ENCODE data around the gene CASQ2. TPM values are rescaled to one million over a fixed set of nuclear protein-coding genes. Genes with fewer than 3 reads are reported as not detected.

Gene CASQ2
- total and polyA plus RNA-seq, 2 donors (not counting 3 experiments of a cell fraction or from before 2014, with no cell fraction given): not detected

DNA sequence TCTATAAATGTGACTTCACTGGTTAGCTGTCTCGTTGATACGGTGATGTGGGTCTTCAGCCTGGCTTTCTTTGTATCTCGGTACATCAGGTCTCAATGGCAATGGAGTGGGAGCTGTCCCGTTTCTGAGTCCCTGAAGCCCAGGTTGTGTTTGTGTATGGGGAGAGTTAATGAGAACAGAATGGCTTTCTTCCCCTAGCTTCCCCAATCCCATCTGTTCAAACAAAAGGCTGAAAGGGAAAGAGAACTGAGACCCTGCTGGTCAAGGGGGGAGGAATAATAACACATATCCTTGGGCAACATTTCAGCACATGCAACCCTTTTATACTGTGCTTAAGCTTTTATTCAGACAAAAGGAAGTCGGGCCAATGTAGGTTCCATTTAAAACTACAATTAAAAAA is 28.4 kb upstream of the CASQ2 start:
- intact Hi-C loops (cut with micrococcal nuclease): no loop called here
- no peaks in the 10 kb centered on the region for H3K4me1 ChIP-seq (ENCODE audit: control insufficient read depth, extremely low read depth, insufficient read depth, low read length)
- no peak for FAIRE-seq
- H3K9me3 ChIP-seq (replicated peaks; ENCODE audit: control insufficient read depth, insufficient read depth, low read length): no peaks in the 10 kb centered on the region
- ChIA-PET POLR2A (no interaction called here), CTCF (interaction anchor here (1.7 kb wide), 1 partner anchor 184 kb away, joined by 8 read pairs; no protein-coding TSS in a partner anchor)
- H3K9me1 ChIP-seq (replicated peaks; ENCODE audit: control insufficient read depth, extremely low read depth, insufficient read depth, low read length): no peaks in the 10 kb centered on the region
- H3K9ac ChIP-seq (replicated peaks; ENCODE audit: extremely low read depth, insufficient read depth, low read length): no peak overlapping the region
- no peaks in the 10 kb centered on the region for H3K79me2 ChIP-seq (ENCODE audit: control insufficient read depth, insufficient read depth, low read length)
- TF ChIP-seq, protein P1, sequence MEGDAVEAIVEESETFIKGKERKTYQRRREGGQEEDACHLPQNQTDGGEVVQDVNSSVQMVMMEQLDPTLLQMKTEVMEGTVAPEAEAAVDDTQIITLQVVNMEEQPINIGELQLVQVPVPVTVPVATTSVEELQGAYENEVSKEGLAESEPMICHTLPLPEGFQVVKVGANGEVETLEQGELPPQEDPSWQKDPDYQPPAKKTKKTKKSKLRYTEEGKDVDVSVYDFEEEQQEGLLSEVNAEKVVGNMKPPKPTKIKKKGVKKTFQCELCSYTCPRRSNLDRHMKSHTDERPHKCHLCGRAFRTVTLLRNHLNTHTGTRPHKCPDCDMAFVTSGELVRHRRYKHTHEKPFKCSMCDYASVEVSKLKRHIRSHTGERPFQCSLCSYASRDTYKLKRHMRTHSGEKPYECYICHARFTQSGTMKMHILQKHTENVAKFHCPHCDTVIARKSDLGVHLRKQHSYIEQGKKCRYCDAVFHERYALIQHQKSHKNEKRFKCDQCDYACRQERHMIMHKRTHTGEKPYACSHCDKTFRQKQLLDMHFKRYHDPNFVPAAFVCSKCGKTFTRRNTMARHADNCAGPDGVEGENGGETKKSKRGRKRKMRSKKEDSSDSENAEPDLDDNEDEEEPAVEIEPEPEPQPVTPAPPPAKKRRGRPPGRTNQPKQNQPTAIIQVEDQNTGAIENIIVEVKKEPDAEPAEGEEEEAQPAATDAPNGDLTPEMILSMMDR (IDR thresholded peaks at IDR 0.05; ENCODE audit: extremely low read depth in 1 of 2, insufficient read depth in 1 of 2, low read depth in 1 of 2, low read length in 2 of 2): no peak
- H3K27me3 ChIP-seq (ENCODE audit: control insufficient read depth in 2 of 2, insufficient read depth in 2 of 2, low read length in 2 of 2): peaks cover 0 to 11% of the 10 kb centered on the region in 2 experiments
- H3K36me3 ChIP-seq (ENCODE audit: control insufficient read depth in 2 of 2, extremely low read depth in 1 of 2, insufficient read depth in 2 of 2, low read length in 2 of 2): no peaks in the 10 kb centered on the region
- no peak overlapping the region for H3K4me3 ChIP-seq (replicated peaks in 1 of 3; ENCODE audit: insufficient read depth in 1 of 3, low read depth in 1 of 3, low read length in 3 of 3)
- H3K4me2 ChIP-seq (ENCODE audit: insufficient read depth, low read length): no peak overlapping the region
- dilution Hi-C loops (cut with MboI; ENCODE audit: extremely low pct_ligation_motif_present, low sequenced_read_pairs): no loop called here
- BruUV-seq (replicated peaks): no TSS peak
- no peak for DNase-seq (ENCODE audit: low read depth, low spot score)
- no peaks in the 10 kb centered on the region for H4K20me1 ChIP-seq (replicated peaks; ENCODE audit: control insufficient read depth, extremely low read depth, insufficient read depth, low read length)
- no peak overlapping the region for H3K27ac ChIP-seq (ENCODE audit: insufficient read depth, low read depth, low read length)
- H2AFZ ChIP-seq (ENCODE audit: low read depth, low read length): no peak overlapping the region

DNA sequence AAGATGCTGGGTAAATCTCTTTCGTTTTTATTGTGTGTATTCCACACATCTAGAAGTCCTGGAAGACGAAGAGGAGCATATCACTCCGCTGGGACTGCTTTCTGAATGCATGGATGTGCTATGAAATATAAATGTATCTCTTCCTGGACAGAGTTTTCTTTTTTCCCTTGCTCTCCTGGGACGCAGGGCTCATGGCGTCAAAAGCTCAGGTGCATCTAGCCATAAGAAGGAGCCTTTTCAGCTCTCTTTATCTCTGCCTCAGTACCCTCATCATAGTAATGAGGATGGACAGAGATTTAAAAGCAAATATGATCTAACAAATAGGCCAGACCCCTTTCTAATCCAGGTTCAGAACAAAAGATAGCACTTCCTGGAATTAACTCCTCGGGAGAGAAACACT is 27.5 kb upstream of the CASQ2 start:
- no peaks in the 10 kb centered on the region for H4K20me1 ChIP-seq (replicated peaks; ENCODE audit: control insufficient read depth, extremely low read depth, insufficient read depth, low read length)
- H3K4me3 ChIP-seq (replicated peaks in 1 of 3; ENCODE audit: insufficient read depth in 1 of 3, low read depth in 1 of 3, low read length in 3 of 3): no peak overlapping the region
- FAIRE-seq (no peak), DNase-seq (ENCODE audit: low read depth, low spot score) (no peak)
- no peaks in the 10 kb centered on the region for H3K79me2 ChIP-seq (ENCODE audit: control insufficient read depth, insufficient read depth, low read length)
- H2AFZ ChIP-seq (ENCODE audit: low read depth, low read length): no peak overlapping the region
- TF ChIP-seq FOS (IDR thresholded peaks at IDR 0.05; ENCODE audit: borderline replicate concordance, insufficient read depth, low read length): no peak
- TF ChIP-seq, protein P1 (IDR thresholded peaks at IDR 0.05; ENCODE audit: extremely low read depth in 1 of 2, insufficient read depth in 1 of 2, low read depth in 1 of 2, low read length in 2 of 2): no peak
- no peak for TF ChIP-seq JUN (IDR thresholded peaks at IDR 0.05; ENCODE audit: borderline replicate concordance, insufficient read depth, insufficient read length, low read depth)
- no peak for TF ChIP-seq EZH2 (IDR thresholded peaks at IDR 0.05; ENCODE audit: borderline replicate concordance, low read depth, low read length, severe bottlenecking)
- TF ChIP-seq MYC (IDR thresholded peaks at IDR 0.05; ENCODE audit: low read depth, low read length): no peak
- TF ChIP-seq, protein P2, sequence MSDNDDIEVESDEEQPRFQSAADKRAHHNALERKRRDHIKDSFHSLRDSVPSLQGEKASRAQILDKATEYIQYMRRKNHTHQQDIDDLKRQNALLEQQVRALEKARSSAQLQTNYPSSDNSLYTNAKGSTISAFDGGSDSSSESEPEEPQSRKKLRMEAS (IDR thresholded peaks at IDR 0.05; ENCODE audit: insufficient read depth, insufficient read length): no peak
- no peak for TF ChIP-seq POLR2A (IDR thresholded peaks at IDR 0.05; ENCODE audit: low read depth, low read length)
- TF ChIP-seq GATA2 (IDR thresholded peaks at IDR 0.05; ENCODE audit: insufficient read depth, insufficient read length, low read depth, low read length): no peak
- TF ChIP-seq POLR2AphosphoS5 (IDR thresholded peaks at IDR 0.05; ENCODE audit: insufficient read depth, low read depth, low read length): no peak
- no peaks in the 10 kb centered on the region for H3K4me1 ChIP-seq (ENCODE audit: control insufficient read depth, extremely low read depth, insufficient read depth, low read length)
- POLR2A ChIA-PET: no interaction called here
- no peaks in the 10 kb centered on the region for H3K36me3 ChIP-seq (ENCODE audit: control insufficient read depth in 2 of 2, extremely low read depth in 1 of 2, insufficient read depth in 2 of 2, low read length in 2 of 2)
- H3K9ac ChIP-seq (replicated peaks; ENCODE audit: extremely low read depth, insufficient read depth, low read length): no peak overlapping the region
- intact Hi-C loops (cut with micrococcal nuclease) (no loop called here), dilution Hi-C loops (cut with MboI; ENCODE audit: extremely low pct_ligation_motif_present, low sequenced_read_pairs) (no loop called here)
- CTCF ChIA-PET: interaction anchor here (1.7 kb wide), 1 partner anchor 185 kb away, joined by 8 read pairs; no protein-coding TSS in a partner anchor
- no TSS peak for BruUV-seq (replicated peaks)
- H3K4me2 ChIP-seq (ENCODE audit: insufficient read depth, low read length): no peak overlapping the region
- H3K27ac ChIP-seq (ENCODE audit: insufficient read depth, low read depth, low read length): no peak overlapping the region
- H3K9me3 ChIP-seq (replicated peaks; ENCODE audit: control insufficient read depth, insufficient read depth, low read length): no peaks in the 10 kb centered on the region
- no peaks in the 10 kb centered on the region for H3K9me1 ChIP-seq (replicated peaks; ENCODE audit: control insufficient read depth, extremely low read depth, insufficient read depth, low read length)
- H3K27me3 ChIP-seq (ENCODE audit: control insufficient read depth in 2 of 2, insufficient read depth in 2 of 2, low read length in 2 of 2): peaks cover 0 to 11% of the 10 kb centered on the region in 2 experiments

Measured in endothelial cell of umbilical vein (primary cell).